ENCODE measurements around the gene AZU1.

GRCh38 chr19:855142-855541, 27.5 kb downstream of the AZU1 start:
- no peak for TF ChIP-seq SIN3A (conservative IDR thresholded peaks at IDR 0.05 in 1 of 2, IDR thresholded peaks at IDR 0.05 in 1 of 2; ENCODE audit: low read depth in 1 of 2, low read length in 2 of 2)
- no peak for TF ChIP-seq EZH2 (IDR thresholded peaks at IDR 0.05; ENCODE audit: low read depth, low read length, severe bottlenecking)
- TF ChIP-seq SP1 (IDR thresholded peaks at IDR 0.05; ENCODE audit: low read depth, low read length), result no peak
- TF ChIP-seq JUND (IDR thresholded peaks at IDR 0.05; ENCODE audit: low read length), result no peak
- TF ChIP-seq CTCF (IDR thresholded peaks at IDR 0.05; ENCODE audit: control extremely low read depth in 1 of 3, insufficient read depth in 1 of 3, low read depth in 1 of 3, low read length in 3 of 3), result no peak
- TF ChIP-seq SRF (IDR thresholded peaks at IDR 0.05; ENCODE audit: low read depth, low read length), result no peak
- no peak for TF ChIP-seq BRCA1 (IDR thresholded peaks at IDR 0.05; ENCODE audit: low read depth, low read length)
- no peak for TF ChIP-seq MAX (IDR thresholded peaks at IDR 0.05)
- no peak for TF ChIP-seq USF2 (IDR thresholded peaks at IDR 0.05; ENCODE audit: low read length)
- no peak for TF ChIP-seq POLR2AphosphoS5 (IDR thresholded peaks at IDR 0.05; ENCODE audit: low read depth, low read length)
